NCI-H2171 treated with DMSO at 0.1 percent for 48 hours (cell line): ENCODE measurements around the gene R3HDM2.
"Not testable (repeated sequence)": the region's sequence is repeated elsewhere in the genome, so short reads cannot be mapped to it uniquely, and the experiment has no call there.

Source experiments
- DNase-seq: peaks from one replicate; lab custom pipeline; 2025; lab: John Stamatoyannopoulos, UW

R3HDM2 gene

DNA sequence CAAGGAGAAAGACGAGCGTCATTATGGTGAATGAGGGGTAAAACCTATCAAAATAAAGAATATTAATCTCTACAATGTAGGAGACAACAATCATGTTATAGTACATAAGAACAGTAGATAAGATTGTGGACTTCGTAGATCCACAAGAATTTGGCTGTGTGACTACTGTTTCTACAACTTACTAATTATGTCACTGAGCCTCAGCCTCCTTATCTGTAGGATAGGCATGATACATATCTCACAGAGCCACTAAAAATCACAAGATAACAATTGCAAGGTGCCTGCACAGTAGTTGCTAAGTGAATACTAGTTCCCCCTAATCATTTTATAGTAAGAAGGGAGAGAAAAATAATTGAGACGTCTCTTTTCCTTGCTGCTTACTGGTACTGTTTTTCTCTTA, 101.6 kb downstream of the R3HDM2 start:
- DNase-seq = no peak

DNA sequence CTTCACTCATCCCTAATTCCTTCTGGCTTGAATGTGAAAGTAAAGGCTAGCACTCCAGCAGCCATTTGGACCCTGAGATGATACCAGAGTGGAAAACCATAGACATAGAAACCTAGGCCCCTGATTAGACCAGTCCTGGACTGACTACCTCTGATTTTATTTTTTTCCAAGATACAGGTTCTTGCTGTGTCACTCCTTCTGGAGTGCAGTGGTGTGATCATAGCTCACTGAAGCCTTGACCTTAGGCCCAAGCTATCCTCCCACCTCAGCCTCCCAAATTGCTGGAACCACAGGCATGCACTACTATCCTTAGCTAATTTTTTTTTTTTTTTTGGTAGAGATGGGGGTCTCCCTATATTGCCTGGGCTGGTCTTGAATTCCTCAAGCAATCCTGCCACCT, 105.4 kb downstream of the R3HDM2 start:
- no peak for DNase-seq

- DNase-seq = no peak
Measured at GRCh38 chr12:57323416-57323815, 107.4 kb downstream of the R3HDM2 start.

- no peak for DNase-seq
Measured at GRCh38 chr12:57320639-57321038, 110.2 kb downstream of the R3HDM2 start.

DNA sequence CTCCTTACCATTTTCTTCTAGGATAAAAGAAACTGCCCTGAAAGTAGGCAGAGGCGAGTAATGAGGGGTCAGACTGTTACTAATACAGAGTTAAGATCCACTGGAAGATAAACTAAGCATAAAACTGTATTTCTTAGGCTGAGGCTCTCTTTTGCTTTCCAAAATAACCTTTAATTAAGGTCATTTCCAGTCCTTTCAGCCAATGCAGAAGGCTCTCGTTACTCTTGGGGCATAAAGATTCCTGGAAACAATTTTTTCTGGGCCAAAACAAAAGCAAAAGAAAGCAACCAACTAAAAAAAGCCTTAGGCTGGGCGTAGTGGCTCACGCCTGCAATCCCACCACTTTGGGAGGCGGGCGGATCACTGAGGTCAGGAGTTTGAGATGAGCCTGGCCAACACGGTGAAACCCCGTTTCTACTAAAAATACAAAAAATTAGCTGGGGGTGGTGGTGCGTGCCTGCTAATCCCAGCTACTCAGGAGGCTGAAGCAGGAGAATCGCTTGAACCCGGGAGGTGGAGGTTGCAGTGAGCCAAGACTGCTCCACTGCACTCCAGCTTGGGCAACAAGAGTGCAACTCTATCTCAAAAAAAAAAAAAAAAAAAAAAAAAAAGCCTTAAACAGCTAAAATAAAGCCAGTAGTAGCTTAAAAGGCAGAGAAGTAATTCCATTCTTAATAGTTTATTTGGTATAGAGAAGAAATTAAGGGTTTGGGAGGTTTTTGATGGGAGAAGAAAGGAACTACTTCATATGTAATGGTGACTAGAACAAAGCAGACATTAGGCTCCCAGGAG, 111.0 kb downstream of the R3HDM2 start:
- no peak for DNase-seq

DNA sequence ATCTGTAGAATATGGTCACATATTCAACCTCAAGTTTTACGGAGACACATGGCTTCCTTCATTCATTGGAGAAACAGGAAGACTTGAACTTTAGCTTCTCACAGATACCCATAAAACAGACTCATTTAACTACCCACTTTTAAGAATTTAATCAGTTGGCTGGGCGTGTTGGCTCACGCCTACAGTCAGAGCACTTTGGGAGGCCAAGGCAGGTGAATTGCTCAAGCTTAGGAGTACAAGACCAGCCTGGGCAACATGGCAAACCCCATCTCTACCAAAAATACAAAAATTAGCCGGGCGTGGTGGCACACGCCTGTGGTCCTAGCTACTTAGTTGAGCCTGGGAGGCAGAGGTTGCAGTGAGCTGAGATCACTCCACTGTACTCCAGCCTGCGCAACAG, 115.2 kb downstream of the R3HDM2 start:
- DNase-seq = no peak

GRCh38 chr12:57312287-57312686, 118.6 kb downstream of the R3HDM2 start:
- DNase-seq = not testable (repeated sequence)

DNA sequence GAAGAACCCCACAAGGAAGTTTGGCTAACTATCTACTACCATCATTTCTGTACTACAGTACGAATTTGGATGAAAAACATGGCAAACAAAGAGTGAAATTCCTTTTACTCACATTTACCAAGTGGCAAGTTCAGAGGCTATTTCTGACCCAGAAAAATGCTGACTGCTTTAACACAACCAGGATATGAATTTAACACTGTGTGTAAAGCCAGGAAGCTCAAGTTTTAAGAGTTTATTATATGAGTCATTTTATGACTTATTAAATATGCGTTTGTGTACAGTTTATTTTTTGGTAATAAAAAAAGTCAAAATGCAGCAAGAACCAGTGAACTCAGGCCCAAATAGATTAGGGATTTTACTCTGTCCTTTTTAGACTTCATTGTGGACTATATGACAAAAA, 121.4 kb downstream of the R3HDM2 start:
- DNase-seq = no peak

- DNase-seq = no peak
Measured at GRCh38 chr12:57300961-57301584, 129.8 kb downstream of the R3HDM2 start.

DNA sequence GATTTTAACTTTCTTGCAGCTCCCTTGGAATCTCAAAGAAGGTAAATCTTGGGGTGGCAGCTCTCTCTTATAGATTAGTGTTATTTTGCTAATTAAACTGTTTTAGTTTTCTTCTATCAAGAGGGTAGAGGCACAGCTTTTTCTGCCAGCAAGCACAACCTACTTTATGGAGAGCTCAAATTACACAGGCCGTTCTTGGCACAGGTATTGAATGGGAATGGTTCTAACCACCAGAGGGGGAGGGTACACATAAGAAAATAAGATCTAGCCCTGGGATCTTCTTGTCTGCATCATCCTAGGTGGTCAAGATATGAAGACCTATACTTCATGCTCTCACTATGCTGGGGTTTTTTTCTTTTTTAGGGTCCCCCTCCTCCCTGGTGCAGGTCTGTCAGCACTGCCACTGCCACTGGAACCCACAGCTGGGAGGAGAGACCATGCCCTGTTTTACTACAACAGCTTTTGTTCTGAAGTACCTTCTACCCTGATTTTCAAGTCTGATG, 131.3 kb downstream of the R3HDM2 start:
- DNase-seq = peak; percentile 80

DNA sequence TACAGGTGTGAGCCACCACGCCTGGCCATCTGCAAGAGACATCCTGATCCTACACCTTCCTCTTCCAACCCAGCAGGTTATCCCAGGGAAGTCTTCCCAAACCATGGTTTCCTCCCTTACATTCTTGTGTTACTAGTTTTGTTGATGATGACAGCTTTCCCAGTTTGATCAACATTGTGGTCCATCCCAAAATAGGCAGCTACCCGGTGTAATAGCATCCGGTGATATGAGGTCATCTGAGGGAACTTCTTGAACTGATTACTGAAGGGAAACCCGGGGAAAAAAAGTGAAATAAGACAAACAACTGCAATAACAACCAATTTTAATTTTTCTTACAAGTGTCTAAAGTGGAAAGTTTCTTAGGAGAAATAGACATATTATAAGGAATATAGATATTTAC, 134.6 kb downstream of the R3HDM2 start:
- DNase-seq = no peak

GRCh38 chr12:57282073-57282472, 148.8 kb downstream of the R3HDM2 start:
- not testable (repeated sequence) for DNase-seq

- peak; percentile 59 for DNase-seq
Measured at GRCh38 chr12:57280211-57281062, 150.4 kb downstream of the R3HDM2 start.

GRCh38 chr12:57278465-57279381, 152.1 kb downstream of the R3HDM2 start:
- no peak for DNase-seq

DNA sequence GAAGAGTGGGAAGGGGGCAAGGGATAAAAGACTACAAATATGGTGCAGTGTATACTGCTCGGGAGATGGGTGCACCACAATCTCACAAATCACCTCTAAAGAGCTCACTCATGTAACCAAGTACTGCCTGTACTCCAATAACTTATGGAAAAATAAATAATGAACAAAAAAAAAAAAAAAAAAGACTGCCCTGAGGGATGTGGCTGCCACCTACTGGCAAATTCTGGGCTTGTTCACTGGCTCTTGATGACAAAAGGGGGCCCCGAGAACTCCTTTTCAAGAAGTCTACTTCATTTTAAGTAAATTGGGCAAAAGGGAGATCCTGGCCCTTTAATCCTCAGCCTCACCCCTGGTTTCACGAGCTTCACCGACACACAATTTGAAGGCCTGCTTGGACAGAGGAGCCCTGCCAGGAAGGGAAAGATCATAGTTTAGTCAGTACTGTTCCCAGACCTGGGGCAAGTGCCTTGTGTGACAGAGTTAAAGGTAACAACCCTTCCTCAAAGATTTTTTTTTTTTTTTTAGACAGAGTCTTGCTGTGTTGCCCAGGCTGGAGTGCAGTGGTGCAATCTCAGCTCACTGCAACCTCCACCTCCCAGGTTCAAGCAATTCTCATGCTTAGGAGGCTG, 153.8 kb downstream of the R3HDM2 start:
- DNase-seq = peak; percentile 54

DNA sequence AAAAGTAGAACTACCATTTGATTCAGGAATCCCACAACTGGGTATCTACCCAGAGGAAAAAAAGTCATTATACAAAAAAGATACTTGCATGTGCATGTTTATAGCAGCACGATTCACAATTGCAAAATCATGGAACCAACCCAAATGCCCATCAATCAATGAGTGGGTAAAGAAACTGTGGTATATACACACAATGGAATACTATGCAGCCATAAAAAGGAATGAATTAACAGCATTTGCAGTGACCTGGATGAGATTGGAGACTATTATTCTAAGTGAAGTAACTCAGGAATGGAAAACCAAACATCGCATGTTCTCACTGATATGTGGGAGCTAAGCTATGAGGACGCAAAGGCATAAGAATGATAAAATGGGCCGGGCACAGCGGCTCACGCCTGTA, 154.6 kb downstream of the R3HDM2 start:
- DNase-seq = not testable (repeated sequence)

- no peak for DNase-seq
Measured at GRCh38 chr12:57273516-57273915, 157.3 kb downstream of the R3HDM2 start.

- no peak for DNase-seq
Measured at GRCh38 chr12:57272337-57273151, 158.3 kb downstream of the R3HDM2 start.

- DNase-seq = no peak
Measured at GRCh38 chr12:57270966-57271470, 159.8 kb downstream of the R3HDM2 start.

DNA sequence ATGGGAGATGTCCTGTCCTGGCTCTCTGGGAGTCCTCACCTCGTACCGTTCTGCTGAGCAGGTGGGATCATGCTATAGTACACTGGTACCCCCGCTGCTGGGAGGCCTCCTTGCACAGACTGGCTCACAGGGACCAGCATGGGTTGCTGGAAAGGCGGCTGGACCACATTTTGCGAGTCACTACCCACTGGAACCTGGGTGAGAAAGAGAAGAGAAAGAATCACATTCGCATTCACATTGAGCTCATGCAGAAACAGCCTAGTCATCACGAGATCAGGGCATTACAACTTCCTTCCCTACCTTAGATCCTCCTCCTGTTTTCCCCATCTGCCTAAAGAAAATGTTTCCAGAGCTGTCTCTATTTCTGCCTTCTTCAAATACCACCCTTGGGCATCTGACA, 162.6 kb downstream of the R3HDM2 start:
- DNase-seq = no peak
